ENCODE results near the gene TCF7.
"Not testable (repeated sequence)": the region's sequence is repeated elsewhere in the genome, so short reads cannot be mapped to it uniquely, and the experiment has no call there.

Gene TCF7

DNA sequence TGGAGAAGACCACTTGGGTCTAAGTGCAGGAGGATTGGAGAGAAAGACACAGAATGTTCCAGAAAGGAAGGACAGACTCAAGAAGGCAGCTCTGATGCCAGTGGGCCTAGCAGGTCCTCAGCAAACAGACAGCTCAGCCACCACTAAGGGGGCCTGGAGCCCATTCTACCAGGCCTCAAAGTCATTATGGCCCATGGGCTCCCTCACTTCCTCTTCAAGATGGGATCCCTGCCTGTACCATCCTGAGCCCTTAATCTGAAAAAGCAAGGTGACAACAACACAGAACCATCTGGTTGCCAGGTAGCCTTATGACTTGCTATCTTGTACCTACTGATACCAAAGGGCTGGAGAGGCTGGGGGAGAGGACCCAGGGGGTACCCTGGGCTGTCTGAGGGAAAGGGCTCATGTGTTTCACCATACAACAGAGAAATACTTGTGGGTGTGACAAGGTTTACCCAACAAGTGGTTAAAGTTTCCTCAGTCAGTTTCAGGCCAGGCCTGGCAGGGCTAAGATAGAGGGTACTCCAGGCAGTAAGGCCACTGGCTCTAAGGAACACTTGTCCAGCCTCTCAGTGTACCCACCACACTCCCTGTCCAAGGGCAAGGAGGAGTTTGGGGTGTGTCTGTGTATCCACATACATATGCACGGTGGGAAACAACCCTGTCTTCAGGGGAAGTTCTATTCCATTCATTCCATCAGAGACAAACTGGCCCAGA is 30.7 kb downstream of the TCF7 start:
- no peak for DNase-seq (ENCODE audit: low spot score)

DNA sequence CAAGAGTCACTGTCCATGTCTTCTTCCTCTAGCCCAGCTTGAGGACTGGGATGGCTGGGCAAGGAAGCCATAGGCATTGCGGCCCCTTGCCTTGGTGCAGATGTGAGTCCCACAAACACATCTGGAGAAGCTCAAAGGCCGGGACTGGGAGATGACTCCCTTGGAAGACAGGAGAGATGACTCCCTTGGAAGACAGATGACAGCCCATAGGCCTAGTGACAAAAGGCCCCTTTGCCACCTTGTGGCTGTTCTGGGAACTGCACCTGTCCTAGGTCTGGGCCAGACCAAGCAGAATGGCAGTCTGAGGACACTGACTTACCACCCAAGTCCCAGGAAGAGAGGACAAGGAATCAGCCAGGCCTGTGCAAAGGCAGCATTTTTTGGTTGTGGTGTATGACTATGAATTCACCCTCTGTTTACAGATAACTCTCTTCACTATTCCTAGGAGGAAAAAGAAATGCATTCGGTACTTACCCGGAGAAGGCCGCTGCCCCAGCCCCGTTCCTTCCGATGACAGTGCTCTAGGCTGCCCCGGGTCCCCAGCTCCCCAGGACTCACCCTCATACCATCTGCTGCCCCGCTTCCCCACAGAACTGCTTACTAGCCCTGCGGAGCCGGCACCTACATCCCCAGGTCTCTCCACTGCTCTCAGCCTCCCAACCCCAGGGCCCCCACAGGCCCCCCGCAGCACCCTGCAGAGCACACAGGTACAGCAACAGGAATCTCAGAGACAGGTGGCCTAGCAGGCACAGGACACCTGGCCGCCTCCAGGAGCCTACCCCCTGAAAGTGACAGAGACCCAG is 31.5 kb downstream of the TCF7 start:
- peak; percentile 86 for DNase-seq (ENCODE audit: low spot score)

DNA sequence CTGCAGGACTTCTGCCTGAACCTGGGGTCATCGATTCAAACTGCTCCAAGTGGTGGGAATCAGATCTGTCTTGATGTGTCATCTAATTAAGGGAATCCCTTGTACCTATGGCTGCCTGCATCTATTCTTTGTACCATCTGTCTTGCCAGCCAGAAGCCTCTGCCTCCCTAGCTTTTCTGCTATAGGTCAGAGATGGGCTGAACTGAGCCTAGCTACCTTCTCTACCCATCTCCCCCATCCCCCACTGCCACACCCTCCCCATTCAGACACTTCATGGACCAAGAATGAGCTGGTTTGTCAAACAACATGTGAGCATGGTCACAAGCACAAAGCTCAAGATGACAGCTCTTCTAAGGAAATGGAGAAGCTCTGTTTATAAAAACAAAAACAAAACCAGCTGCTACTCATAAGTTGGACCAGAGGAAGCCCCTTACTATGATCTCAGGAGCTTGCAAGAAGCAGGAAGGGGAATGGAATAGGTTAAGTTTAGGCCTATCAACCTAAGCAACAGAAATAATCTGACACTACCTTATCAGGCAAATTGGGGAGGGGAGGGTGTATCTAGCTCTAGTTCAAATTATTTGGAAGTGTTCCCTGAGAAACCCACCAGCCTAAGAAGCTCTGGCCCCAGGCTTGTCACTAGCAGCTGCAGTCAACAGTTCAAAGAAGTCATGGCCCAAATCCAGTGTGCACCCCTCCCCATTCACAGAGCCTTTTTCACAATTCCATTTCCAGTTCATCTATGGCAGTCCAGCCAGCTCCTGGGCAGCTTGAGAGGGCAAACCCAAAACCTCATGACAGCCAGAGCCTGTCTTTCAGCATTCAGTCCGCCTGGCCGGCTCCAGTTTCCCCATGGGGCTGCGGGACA is 32.4 kb downstream of the TCF7 start:
- no peak for DNase-seq (ENCODE audit: low spot score)

DNA sequence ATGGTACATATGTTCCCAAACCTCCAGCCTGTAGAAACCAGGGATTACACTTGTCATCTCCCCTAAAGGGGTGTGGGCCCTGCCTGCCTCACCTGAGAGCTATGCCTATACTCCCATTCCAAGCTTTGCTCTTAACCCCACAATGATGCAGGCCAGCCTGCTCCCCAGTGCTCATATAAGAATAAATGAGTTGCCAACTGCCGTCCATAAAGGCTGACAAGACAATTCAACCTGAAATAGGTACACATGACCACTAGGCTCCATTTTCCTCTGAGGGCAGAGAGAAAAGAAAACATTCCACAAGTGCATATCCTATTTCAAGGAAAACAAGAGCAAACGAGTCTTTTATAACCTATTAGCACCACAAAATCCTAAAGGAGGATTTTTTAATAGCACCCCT is 33.8 kb downstream of the TCF7 start:
- no peak for DNase-seq (ENCODE audit: low spot score)

DNA sequence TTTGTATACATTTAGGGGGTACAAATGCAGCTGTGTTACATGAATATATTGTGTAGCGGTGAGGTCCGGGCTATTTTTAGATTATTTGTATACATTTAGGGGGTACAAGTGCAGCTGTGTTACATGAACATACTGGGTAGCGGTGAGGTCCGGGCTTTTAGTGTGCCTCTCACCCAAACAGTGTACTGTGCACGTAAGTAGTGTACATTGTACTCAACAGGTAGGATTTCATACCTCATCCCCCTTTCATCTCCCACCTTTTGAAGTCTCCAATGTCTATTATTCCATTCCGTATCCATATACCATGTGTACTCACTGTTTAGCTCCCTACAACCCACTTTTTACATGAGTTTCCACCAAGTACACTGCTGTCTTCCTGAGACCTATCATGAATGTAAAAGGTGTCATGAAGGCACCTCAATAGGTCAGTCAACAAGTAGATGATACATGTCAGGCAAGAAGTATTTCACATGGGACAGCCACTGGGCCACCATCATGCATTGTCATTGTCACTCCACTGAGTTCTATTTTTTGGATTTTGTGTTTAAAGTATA is 34.6 kb downstream of the TCF7 start:
- DNase-seq (ENCODE audit: low spot score), result no peak

DNA sequence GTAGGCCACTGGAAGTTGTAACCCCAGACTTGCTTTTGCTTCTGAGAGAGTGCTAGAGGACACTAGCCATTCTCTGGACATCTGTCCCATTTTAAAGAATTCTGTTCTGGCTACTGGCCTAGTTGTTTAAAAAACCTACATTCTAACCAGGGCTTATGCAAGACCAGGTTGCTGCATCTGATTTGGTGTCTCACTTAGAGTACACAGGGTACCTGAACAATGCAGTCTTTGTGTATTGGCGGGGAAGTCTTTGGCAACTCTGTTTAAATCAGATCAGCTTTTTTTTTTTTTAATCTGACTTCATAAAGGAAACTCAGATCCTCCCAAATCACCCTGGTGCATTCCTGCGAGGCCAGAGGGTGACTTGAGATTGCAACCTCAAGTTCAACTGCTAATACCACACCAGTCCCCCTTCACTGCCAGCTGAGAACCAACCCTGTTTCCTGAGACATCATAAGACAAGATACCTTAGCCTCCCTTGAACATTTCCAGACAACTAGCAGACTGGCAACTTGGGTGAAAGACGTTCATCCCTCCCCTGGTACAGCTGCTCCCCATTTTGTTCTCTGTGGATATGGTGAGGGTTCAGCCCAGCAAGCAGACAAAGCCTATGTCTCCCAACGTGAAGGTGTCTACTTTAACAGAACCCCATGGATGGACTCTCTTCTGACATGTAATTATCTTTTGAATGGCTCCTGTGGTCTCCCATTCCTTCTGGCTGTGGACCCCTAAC is 35.3 kb downstream of the TCF7 start:
- DNase-seq (ENCODE audit: low spot score), result no peak

DNA sequence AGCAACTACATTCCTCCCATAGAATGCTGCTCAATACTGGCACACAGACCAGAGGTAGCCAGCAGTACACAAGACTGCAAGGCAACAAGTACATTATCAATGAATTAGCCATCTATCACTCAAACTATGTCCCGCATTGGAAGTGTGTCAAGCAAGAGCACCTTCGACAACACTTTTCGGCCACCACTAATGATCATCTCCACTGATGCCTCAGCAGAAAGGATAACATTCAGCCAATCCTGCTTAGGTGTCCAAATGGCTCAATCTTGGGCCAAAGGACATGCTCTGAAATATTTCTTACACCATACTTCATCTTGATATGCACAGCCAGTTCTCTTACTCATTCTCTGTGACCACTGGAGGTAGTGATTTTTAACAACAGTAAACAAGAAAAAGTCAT is 37.2 kb downstream of the TCF7 start:
- no peak for DNase-seq (ENCODE audit: low spot score)

DNA sequence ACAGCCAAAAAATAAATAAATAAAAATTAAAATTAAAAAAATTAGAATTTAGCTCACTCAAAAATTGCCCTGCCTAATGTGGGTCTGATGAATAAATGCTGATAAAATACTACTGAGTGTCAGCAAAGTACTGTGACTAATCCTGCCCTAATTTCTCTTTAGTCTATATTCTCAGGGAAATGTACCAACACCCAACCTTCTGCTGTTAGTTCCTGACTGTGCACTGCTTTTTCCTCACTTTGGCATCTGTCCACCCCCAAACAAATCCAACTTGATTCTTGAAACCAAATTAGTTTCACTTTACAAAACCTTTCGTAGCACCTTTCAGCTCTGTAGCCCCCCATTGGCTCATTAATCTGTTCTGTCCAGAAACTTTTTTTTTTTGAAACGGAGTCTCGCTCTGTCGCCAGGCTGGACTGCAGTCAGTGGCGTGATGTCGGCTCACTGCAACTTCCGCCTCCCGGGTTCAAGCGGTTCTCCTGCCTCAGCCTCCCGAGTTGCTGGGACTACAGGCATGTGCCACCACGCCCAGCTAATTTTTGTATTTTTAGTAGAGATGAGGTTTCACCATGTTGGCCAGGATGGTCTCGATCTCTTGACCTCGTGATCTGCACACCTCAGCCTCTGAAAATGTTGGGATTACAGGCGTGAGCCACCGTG is 37.8 kb downstream of the TCF7 start:
- not testable (repeated sequence) for DNase-seq (ENCODE audit: low spot score)

DNA sequence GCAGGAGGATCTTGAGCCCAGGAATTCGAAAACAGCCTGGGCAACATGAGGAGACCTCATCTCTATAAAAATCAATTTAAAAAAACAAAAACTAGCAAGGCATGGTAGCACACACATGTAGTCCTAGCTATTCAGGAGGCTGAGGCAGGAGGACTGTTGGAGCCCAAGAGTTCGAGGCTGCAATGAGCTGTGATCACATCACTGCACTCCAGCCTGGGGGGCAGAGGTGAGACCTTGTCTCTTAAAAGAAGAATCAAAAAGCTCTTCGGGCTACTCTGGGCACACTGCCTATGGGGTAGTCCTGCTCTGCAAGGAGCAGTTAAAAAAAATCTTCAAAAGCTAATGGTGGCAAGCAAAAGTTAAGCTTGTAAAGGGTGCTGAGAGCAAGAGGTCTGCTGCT is 38.8 kb downstream of the TCF7 start:
- no peak for DNase-seq (ENCODE audit: low spot score)

DNA sequence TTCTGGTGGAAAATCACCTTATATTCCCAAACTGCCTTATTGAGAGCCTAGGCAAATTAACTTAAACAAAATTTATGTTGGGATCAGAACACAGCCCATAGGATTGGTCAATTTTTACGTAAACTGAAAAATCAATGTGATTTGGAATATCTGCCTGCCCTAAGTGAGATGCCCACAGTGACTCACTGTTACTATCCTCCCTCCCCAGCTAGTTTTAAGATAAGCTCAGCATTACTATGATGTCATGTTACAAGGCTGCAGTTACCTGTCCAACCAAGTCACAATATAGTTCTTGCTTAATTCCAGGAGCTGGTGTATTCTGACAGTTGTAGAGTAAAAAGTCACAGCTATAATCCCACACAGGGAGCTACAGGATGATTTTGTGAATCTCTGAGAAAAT is 39.2 kb downstream of the TCF7 start:
- no peak for DNase-seq (ENCODE audit: low spot score)

DNA sequence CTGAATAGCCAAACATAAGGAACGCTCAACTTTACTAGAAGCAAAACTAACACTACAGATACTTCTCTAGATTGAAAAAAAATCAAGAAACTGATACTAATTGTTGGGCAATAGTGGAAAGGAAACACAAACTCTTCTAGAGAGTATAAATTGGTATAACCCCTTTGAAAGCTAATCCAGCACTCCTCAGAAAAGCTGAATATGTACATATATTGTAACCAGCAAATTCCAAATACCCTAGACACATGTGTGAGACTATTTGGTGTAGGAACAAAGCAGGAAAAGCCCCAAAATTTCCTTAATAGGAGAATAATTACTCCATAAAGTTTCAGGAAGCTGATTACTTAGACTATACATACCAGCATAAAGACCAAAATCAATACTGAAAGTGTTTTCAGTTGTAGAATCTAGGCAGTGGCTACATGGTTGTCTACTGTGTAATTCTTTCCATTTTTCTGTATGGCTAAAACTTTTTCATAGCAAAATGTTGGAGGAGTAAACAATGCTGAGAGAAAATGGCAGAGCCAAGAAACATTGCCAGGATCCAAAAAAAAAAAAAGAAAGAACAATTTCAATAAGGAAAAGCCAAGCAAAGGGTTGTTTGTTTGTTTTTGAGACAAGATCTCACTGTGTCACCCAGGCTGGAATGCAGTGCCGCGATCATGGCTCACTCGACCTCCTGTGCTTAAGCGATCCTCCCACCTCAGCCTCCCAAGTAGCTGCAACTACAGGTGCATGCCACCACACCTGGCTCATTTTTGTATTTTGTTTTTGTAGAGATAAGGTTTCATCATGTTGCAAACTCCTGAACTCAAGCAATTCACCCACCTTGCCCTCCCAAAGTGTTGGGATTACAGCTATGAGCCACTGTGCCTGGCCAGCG is 47.3 kb downstream of the TCF7 start:
- no peak for DNase-seq (ENCODE audit: low spot score)

DNA sequence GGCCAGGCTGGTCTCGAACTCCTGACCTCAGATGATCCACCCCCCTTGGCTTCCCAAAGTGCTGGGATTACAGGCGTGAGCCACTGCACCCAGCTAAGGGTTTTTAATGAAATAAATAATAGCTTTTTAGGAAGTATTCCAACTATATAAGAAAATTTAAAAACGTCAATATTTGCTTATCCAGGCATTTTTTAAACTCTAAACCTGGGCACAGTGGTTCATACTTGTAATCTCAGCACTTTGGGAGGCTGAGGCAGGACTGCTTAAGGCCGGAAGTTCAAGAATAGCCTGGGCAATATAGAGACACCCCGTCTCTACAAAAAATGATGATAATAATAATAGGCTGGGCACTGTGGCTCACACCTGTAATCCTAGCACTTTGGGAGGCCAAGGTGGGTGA is 48.1 kb downstream of the TCF7 start:
- DNase-seq (ENCODE audit: low spot score), result no peak

DNA sequence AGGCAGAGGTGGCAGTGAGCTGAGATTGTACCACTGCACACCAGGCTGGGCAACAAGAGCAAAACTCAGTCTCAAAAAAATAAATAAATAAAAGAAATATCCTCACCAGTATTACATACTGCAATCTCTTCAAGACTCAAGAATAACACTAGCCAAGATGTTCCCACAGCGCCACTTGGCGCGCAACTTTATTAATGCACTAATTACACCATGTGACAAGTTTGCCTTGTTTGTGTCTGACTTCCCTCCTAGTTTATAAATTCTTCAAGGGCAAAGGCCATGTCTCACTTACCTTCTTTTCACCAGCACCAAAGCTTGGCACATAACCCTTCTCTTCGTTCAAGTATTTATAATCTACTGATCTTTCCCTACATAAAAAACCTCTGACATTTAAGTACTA is 57.5 kb downstream of the TCF7 start:
- no peak for DNase-seq (ENCODE audit: low spot score)

DNA sequence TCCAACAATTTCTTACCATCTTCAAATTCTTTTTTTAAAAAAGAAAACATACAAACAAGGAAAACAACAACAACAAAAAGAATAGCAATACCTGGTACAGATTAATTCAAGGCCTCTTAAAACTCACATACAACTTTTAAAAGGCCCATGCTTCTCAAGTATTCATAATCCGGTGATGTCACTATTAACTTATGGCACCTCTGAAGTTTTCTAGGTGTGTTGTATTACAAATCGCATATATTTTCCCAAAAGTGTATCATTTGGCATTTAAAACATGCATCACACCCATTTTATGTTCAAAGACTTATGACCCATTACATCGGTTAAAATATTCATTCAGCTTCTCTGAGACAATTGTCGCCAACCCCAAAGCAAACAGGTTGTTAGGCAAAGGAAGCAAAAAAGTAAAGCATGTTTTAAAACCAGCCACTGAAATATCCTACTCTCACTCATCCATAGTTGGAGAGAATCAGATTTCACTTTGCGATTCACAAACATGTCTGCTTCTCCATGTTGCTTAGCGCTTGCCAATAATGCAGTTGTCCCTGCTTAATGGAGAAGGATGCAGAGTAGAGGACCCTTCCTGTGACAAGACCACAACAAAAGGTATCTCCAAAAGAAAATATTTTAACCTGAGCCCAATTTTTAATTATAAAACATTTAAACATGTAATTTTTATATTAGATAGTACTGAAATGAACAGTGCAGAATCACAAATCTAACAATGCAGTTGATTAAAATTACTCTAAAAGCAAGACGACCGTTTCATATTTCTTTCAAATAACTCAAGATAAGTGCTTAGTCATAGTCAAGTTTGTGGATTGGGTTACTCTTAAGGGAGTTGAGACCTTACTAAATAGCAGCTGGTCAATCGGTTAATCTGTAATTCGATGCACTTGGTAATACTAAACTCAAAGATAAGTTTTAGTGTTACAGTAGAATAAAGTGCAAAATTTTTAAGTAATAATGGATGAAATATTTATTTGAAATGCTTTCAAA is 60.7 kb downstream of the TCF7 start:
- DNase-seq (ENCODE audit: low spot score), result no peak

DNA sequence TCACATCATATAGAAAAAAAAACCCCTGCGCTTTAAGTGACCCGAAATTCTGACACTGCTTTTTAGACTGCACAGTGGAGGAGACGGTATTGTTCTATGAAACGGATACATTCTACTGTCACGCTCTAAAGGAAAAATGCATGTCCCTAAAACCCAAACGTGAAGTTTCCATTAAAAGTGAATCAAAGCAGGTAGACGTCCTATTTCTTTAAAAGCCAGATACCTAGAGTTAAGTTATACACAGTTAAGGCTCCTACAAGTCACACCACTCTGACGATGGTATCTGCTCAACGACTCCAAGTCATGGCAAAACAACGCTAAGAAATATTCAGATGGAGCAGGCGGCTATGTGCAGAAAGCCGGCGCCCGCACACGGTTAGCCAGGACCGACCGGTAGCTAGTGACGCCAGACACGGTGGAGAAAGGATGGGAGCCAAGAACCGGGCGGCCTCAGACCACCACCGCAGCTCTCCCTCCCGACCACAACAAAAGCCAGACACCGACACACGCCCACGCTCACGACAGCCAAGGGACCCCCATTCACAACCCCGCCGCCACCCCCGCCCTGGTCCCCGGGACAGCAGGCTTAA is 61.5 kb downstream of the TCF7 start:
- DNase-seq (ENCODE audit: low spot score), result no peak

DNA sequence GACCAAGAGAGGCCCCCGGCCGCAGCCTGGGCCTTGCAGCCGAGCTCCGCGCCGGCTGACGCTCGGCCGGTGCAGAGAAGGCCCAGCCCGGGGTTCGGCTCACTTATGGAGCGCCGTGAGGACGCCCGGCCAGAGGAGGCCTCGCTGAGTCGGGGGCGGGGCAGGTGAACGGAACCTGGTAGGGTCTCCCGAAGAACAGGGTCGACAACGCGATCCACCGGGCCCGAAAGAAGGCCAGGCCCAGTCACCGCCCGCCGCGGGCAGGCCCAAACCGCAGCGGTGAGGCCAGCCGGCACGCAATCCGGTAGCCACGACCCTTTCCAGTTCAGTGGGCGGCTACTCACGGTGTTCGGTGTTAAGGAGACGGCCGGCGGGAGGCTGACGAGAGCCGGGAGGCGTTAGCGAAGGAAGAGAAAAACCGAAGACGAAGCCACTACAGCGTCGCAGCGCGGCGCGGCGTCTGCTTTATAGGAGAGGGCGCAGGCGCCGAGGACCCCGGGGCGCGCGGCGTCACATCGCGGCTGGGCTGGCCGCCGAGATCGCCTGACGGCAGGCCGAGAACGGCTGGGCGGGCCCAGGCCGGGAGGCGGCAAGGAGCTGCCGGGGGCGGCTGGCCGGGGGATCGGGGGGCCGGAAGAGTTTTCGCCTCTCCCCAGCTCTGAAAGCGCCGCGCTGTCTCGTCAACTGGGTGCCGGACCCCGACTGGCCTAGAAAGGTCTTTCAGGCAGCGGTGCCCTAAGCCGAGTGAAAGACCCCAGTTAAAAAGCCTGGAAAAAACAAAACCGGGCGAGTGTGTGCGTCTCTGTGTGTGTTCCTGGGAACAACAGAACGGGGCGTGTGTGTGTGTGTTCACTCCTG is 62.3 kb downstream of the TCF7 start, which contains the start of gene SKP1:
Gene SKP1 (minus strand): TSS at position 440 of the 858 bp plus-strand sequence. CDS start 2,928 bp downstream, outside the sequence.
- peak; percentile 87 for DNase-seq (ENCODE audit: low spot score)

DNA sequence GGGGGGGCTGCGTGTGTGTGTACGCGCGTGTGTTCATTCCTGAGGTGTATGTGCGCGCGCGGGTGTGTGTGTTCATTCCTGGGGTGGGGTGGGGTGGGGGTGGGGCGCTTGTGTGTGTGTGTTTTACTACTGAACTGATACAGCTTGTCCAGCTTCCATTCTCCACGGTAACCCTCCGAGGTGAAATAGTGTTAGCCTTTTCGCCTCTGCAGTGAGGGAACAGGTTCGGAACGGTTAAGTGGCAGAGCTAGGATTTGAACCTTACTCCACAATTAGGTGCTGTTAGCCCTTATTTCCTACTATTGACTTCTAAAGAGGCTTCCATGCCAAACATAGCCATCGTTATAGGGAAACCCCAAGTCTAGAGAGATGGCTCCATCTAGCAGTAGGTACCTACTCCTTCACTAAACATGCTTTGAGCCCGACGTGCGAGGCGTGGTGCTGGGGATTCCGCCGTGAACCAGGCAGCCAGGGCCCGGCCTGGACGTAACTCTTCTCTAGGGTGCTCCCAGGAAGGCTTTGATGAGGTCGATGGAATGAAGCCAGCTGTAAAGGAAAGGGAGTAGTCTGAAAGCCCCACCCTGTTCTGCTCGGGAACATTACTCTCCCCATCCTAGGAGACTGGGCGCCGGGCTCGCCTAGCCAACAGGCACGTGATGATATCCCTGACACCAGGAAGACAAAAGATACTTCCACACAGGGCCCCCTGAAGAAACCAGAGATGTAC is 63.1 kb downstream of the TCF7 start:
- no peak for DNase-seq (ENCODE audit: low spot score)
